Keratinocyte (primary cell): ENCODE measurements around the gene ASIC2. TPM values are rescaled to one million over a fixed set of nuclear protein-coding genes. Genes with fewer than 3 reads are reported as not detected.

ENCODE experiments used
- DNase-seq: peaks from one replicate; pipeline ENCODE4 v3.0.0-alpha.2; 2011; ENCODE audit warnings: low read depth, missing footprints, low spot score
- FAIRE-seq: peaks from 2 replicates; lab custom pipeline; 2011; peaks lifted over from hg19 to GRCh38; lab: Jason Lieb, UNC
- H2AFZ ChIP-seq: 2 replicates; pipeline ENCODE4 v1.6.0; 2012; ENCODE audit warnings: low read length, control low read depth, inconsistent platforms; ENCODE audit not compliant: control insufficient read depth
- H3K27ac ChIP-seq: 2 replicates; pipeline ENCODE4 v1.5.1; 2011; ENCODE audit warnings: low read length; ENCODE audit not compliant: control insufficient read depth, insufficient read depth
- H3K27me3 ChIP-seq: 3 replicates; pipeline ENCODE4 v1.6.0; 2011; ENCODE audit warnings: low read length; ENCODE audit not compliant: control insufficient read depth, insufficient read depth; ENCODE audit errors: extremely low read depth
- H3K36me3 ChIP-seq, 2 experiments: 2 replicates in 1 of 2; 3 replicates in 1 of 2; pipeline ENCODE4 v1.5.1; 2011; ENCODE audit warnings: low read length in 2 of 2, mild to moderate bottlenecking in 1 of 2; ENCODE audit not compliant: control insufficient read depth in 2 of 2, insufficient read depth in 2 of 2; ENCODE audit errors: extremely low read depth in 1 of 2
- H3K4me1 ChIP-seq: 3 replicates; pipeline ENCODE4 v1.5.1; 2011; ENCODE audit warnings: low read length; ENCODE audit not compliant: control insufficient read depth, insufficient read depth; ENCODE audit errors: extremely low read depth
- H3K4me2 ChIP-seq: 3 replicates; pipeline ENCODE4 v1.6.0; 2011; ENCODE audit warnings: low read depth, low read length; ENCODE audit not compliant: control insufficient read depth, insufficient read depth; ENCODE audit errors: extremely low read depth
- H3K4me3 ChIP-seq, 3 experiments: fragments of 200-600 bp in 1 of 3; sonication (generic) in 1 of 3; 2 replicates in 2 of 3; 3 replicates in 1 of 3; pipeline ENCODE4 v1.5.1; 2011 to 2016; ENCODE audit warnings: low read length in 3 of 3, mild to moderate bottlenecking in 3 of 3, control low read depth in 2 of 3, inconsistent platforms in 1 of 3, low read depth in 1 of 3, mixed read lengths in 1 of 3, mixed run types in 1 of 3, moderate library complexity in 1 of 3; ENCODE audit not compliant: control insufficient read depth in 2 of 3, insufficient read depth in 2 of 3; ENCODE audit errors: extremely low read depth in 1 of 3
- H3K79me2 ChIP-seq: 2 replicates; pipeline ENCODE4 v1.6.0; 2012; ENCODE audit warnings: low read length; ENCODE audit not compliant: control insufficient read depth, insufficient read depth
- H3K9ac ChIP-seq: 3 replicates; pipeline ENCODE4 v1.6.0; 2011; ENCODE audit warnings: low read length; ENCODE audit not compliant: control insufficient read depth, insufficient read depth; ENCODE audit errors: extremely low read depth
- H3K9me1 ChIP-seq: 3 replicates; pipeline ENCODE4 v1.6.0; 2011; ENCODE audit warnings: low read length; ENCODE audit not compliant: control insufficient read depth, insufficient read depth; ENCODE audit errors: extremely low read depth
- H3K9me3 ChIP-seq: 2 replicates; pipeline ENCODE4 v1.5.1; 2012; ENCODE audit warnings: low read depth, low read length; ENCODE audit not compliant: control insufficient read depth
- H4K20me1 ChIP-seq: 3 replicates; pipeline ENCODE4 v1.6.0; 2011; ENCODE audit warnings: low read length; ENCODE audit not compliant: control insufficient read depth, insufficient read depth; ENCODE audit errors: extremely low read depth
- CTCF ChIP-seq, 3 experiments: IDR thresholded peaks in 1 of 3; conservative IDR thresholded peaks in 1 of 3; optimal IDR thresholded peaks in 1 of 3; 2 replicates in 2 of 3; 3 replicates in 1 of 3; pipeline versions ENCODE3 to v1.5.1; 2011; ENCODE audit warnings: low read length in 3 of 3, mild to moderate bottlenecking in 3 of 3, moderate library complexity in 2 of 3, control low read depth in 1 of 3, inconsistent platforms in 1 of 3; ENCODE audit not compliant: insufficient read depth in 2 of 3; ENCODE audit errors: extremely low read depth in 1 of 3
- EZH2 ChIP-seq: IDR thresholded peaks from one replicate; pipeline ENCODE4 v1.6.1; 2012; ENCODE audit warnings: inconsistent platforms, mild to moderate bottlenecking, low read length, moderate library complexity
- dilution Hi-C: fragments of 300-500 bp; cut with MboI; formaldehyde crosslinking; loops from one replicate; pipeline ENCODE4 v1.7.0; 2020; ENCODE audit warnings: low sequenced_read_pairs; ENCODE audit not compliant: extremely low pct_ligation_motif_present
- polyA plus RNA-seq, 5 experiments: library from polyadenylated mRNA; depleted of rRNA in 3 of 5; stranded (reverse) in 3 of 5; stranded (forward) in 1 of 5; unstranded in 1 of 5; fragments of >200 nt; gene quantifications; 1 replicate in 1 of 5; 2 replicates in 3 of 5; 3 replicates in 1 of 5; pipeline versions ENCODE4 v1.2.1 to v1.2.3, GENCODE V29; 2011 to 2012; ENCODE audit warnings: missing spikeins in 2 of 5, low read depth in 1 of 5, low replicate concordance in 1 of 5

The ASIC2 gene
- polyA plus RNA-seq, 1 donor (not counting 4 experiments of a cell fraction or from before 2014, with no cell fraction given) = not detected

GRCh38 chr17:33099906-33100305, 193.2 kb downstream of the ASIC2 start:
- H3K9ac ChIP-seq = no peak overlapping the region
- H4K20me1 ChIP-seq = no peaks in the 10 kb centered on the region
- no peaks in the 10 kb centered on the region for H3K79me2 ChIP-seq
- DNase-seq (no peak), FAIRE-seq (no peak)
- no peak overlapping the region for H3K27ac ChIP-seq
- no peak overlapping the region for H3K4me3 ChIP-seq
- no peaks in the 10 kb centered on the region for H3K36me3 ChIP-seq
- H3K4me2 ChIP-seq = no peak overlapping the region
- no peaks in the 10 kb centered on the region for H3K9me1 ChIP-seq
- dilution Hi-C loops = no loop called here
- no peak overlapping the region for H2AFZ ChIP-seq
- no peaks in the 10 kb centered on the region for H3K9me3 ChIP-seq
- no peak for TF ChIP-seq CTCF (optimal IDR thresholded peaks at IDR 0.05 in 1 of 3, IDR thresholded peaks at IDR 0.05 in 1 of 3, conservative IDR thresholded peaks at IDR 0.05 in 1 of 3; ENCODE audit: extremely low read depth in 1 of 3, insufficient read depth in 2 of 3, low read length in 3 of 3)
- no peak for TF ChIP-seq EZH2
- H3K27me3 ChIP-seq = no peaks in the 10 kb centered on the region
- peaks cover 6% of the 10 kb centered on the region for H3K4me1 ChIP-seq

GRCh38 chr17:33099252-33099651, 193.8 kb downstream of the ASIC2 start:
- Histone ChIP-seq H3K9ac (no peak overlapping the region), H3K36me3 (no peaks in the 10 kb centered on the region), H3K79me2 (no peaks in the 10 kb centered on the region), H2AFZ (no peak overlapping the region), H3K9me1 (no peaks in the 10 kb centered on the region), H3K4me3 (no peak overlapping the region), H3K27me3 (no peaks in the 10 kb centered on the region), H3K9me3 (no peaks in the 10 kb centered on the region), H4K20me1 (no peaks in the 10 kb centered on the region), H3K27ac (no peak overlapping the region), H3K4me2 (no peak overlapping the region), H3K4me1 (peaks cover 6% of the 10 kb centered on the region)
- TF ChIP-seq CTCF (optimal IDR thresholded peaks at IDR 0.05 in 1 of 3, IDR thresholded peaks at IDR 0.05 in 1 of 3, conservative IDR thresholded peaks at IDR 0.05 in 1 of 3; ENCODE audit: extremely low read depth in 1 of 3, insufficient read depth in 2 of 3, low read length in 3 of 3) (no peak), EZH2 (no peak)
- DNase-seq (no peak), FAIRE-seq (no peak)
- dilution Hi-C loops = no loop called here
